H1 (cell line): ENCODE data around the gene WDFY4. TPM values are rescaled to one million over a fixed set of nuclear protein-coding genes. Genes with fewer than 3 reads are reported as not detected.

Experiments used
- CTCF ChIA-PET: fragments of 300-600 bp; sonication (Branson Sonifier 250); formaldehyde crosslinking; loops from one replicate; lab custom pipeline; 2021; ENCODE audit not compliant: partially characterized antibody; lab: Charles Lee
- POLR2A ChIA-PET: fragments of 300-600 bp; sonication (Branson Sonifier 250); formaldehyde crosslinking; loops from one replicate; lab custom pipeline; 2021; ENCODE audit warnings: inconsistent platforms; ENCODE audit not compliant: partially characterized antibody; lab: Charles Lee
- DNase-seq, 2 experiments: peaks; one replicate each; pipeline versions ENCODE4 v3.0.0 to v3.0.0-alpha.2; 2010 to 2022; ENCODE audit warnings: low spot score in 2 of 2, low read depth in 1 of 2, mixed read lengths in 1 of 2
- FAIRE-seq: peaks from 2 replicates; lab custom pipeline; 2011; peaks lifted over from hg19 to GRCh38; lab: Jason Lieb, UNC
- H2AFZ ChIP-seq: 2 replicates; pipeline ENCODE4 v1.8.1; 2012; ENCODE audit warnings: low read length, inconsistent platforms
- H2AK5ac ChIP-seq: 2 replicates; pipeline ENCODE4 v1.6.1; 2013; ENCODE audit warnings: low read depth, low read length
- H2BK120ac ChIP-seq: replicated peaks from 2 replicates; pipeline ENCODE3; 2013; ENCODE audit warnings: low read depth, low read length, inconsistent platforms
- H2BK12ac ChIP-seq: 2 replicates; pipeline ENCODE4 v1.6.1; 2013; ENCODE audit warnings: low read depth, low read length
- H2BK15ac ChIP-seq: 2 replicates; pipeline ENCODE4 v1.6.1; 2013; ENCODE audit warnings: low read length
- H2BK20ac ChIP-seq: 2 replicates; pipeline ENCODE4 v1.6.1; 2013; ENCODE audit warnings: low read length
- H2BK5ac ChIP-seq: 2 replicates; pipeline ENCODE4 v1.6.1; 2013; ENCODE audit warnings: low read depth, low read length
- H3K14ac ChIP-seq: 2 replicates; pipeline ENCODE4 v1.6.1; 2013; ENCODE audit warnings: inconsistent platforms; ENCODE audit not compliant: insufficient read length
- H3K18ac ChIP-seq: 2 replicates; pipeline ENCODE4 v1.6.1; 2013; ENCODE audit warnings: low read length; ENCODE audit errors: extremely low read depth
- H3K23ac ChIP-seq: 2 replicates; pipeline ENCODE4 v1.6.1; 2013; ENCODE audit warnings: inconsistent platforms; ENCODE audit not compliant: insufficient read length
- H3K23me2 ChIP-seq: 2 replicates; pipeline ENCODE4 v1.6.1; 2013; ENCODE audit warnings: low read depth, low read length
- H3K27ac ChIP-seq: 2 replicates; pipeline ENCODE4 v1.6.1; 2011; ENCODE audit warnings: low read depth, low read length, inconsistent platforms
- H3K27me3 ChIP-seq, 4 experiments: replicated peaks in 1 of 4; 1 replicate in 1 of 4; 2 replicates in 3 of 4; pipeline versions ENCODE4 v1.6.1 to v1.8.1; 2011 to 2013; ENCODE audit warnings: low read length in 3 of 4, mild to moderate bottlenecking in 3 of 4, inconsistent platforms in 2 of 4, mixed read lengths in 2 of 4, moderate library complexity in 1 of 4; ENCODE audit not compliant: control insufficient read depth in 3 of 4, insufficient read depth in 3 of 4; ENCODE audit errors: extremely low read depth in 1 of 4
- H3K36me3 ChIP-seq, 4 experiments: 2 replicates each; pipeline versions ENCODE4 v1.6.1 to v1.8.1; 2011 to 2013; ENCODE audit warnings: mild to moderate bottlenecking in 4 of 4, low read length in 3 of 4, moderate library complexity in 2 of 4, control low read depth in 1 of 4, inconsistent platforms in 1 of 4; ENCODE audit not compliant: insufficient read depth in 4 of 4, control insufficient read depth in 2 of 4
- H3K4ac ChIP-seq: replicated peaks from 2 replicates; pipeline ENCODE3; 2013; ENCODE audit warnings: low read length, low read depth, mixed read lengths, inconsistent platforms; ENCODE audit not compliant: insufficient read length
- H3K4me1 ChIP-seq, 4 experiments: replicated peaks in 1 of 4; 1 replicate in 1 of 4; 2 replicates in 3 of 4; pipeline versions ENCODE4 v1.6.1 to v1.8.1; 2011 to 2013; ENCODE audit warnings: low read length in 3 of 4, inconsistent platforms in 2 of 4, mixed read lengths in 1 of 4; ENCODE audit not compliant: insufficient read depth in 4 of 4, control insufficient read depth in 3 of 4
- H3K4me2 ChIP-seq, 2 experiments: 2 replicates each; pipeline versions ENCODE4 v1.6.1 to v1.8.1; 2011 to 2013; ENCODE audit warnings: low read depth in 2 of 2, low read length in 2 of 2, control low read depth in 1 of 2, inconsistent platforms in 1 of 2, mild to moderate bottlenecking in 1 of 2; ENCODE audit not compliant: insufficient read depth in 1 of 2
- H3K4me3 ChIP-seq, 4 experiments: fragments of 200-600, 300-600 bp in 1 of 4; sonication (generic), shearing (Covaris generic), sonication (Bioruptor Twin) in 1 of 4; 2 replicates each; pipeline versions ENCODE4 v1.5.1 to v1.8.1; 2011 to 2016; ENCODE audit warnings: low read length in 4 of 4, low read depth in 3 of 4, control low read depth in 2 of 4, inconsistent platforms in 2 of 4, mild to moderate bottlenecking in 2 of 4, mixed read lengths in 1 of 4, moderate library complexity in 1 of 4; ENCODE audit not compliant: insufficient read depth in 2 of 4; ENCODE audit errors: extremely low read depth in 1 of 4
- H3K56ac ChIP-seq: replicated peaks from 2 replicates; pipeline ENCODE3; 2013; ENCODE audit warnings: low read depth, mild to moderate bottlenecking, mixed read lengths, low read length, inconsistent platforms; ENCODE audit not compliant: insufficient read length
- H3K79me1 ChIP-seq: 2 replicates; pipeline ENCODE4 v1.6.1; 2013; ENCODE audit warnings: low read depth, low read length, control low read depth
- H3K79me2 ChIP-seq, 2 experiments: 2 replicates each; pipeline versions ENCODE4 v1.6.1 to v1.8.1; 2012 to 2013; ENCODE audit warnings: low read length in 2 of 2, mild to moderate bottlenecking in 2 of 2, inconsistent platforms in 1 of 2; ENCODE audit not compliant: insufficient read depth in 2 of 2, control insufficient read depth in 1 of 2
- H3K9ac ChIP-seq, 4 experiments: replicated peaks in 1 of 4; 1 replicate in 1 of 4; 2 replicates in 3 of 4; pipeline versions ENCODE4 v1.6.1 to v1.8.1; 2011 to 2013; ENCODE audit warnings: low read depth in 3 of 4, low read length in 3 of 4, control low read depth in 2 of 4, mild to moderate bottlenecking in 2 of 4, moderate library complexity in 2 of 4, inconsistent platforms in 1 of 4; ENCODE audit errors: extremely low read depth in 1 of 4
- H3K9me3 ChIP-seq, 2 experiments: 2 replicates each; pipeline versions ENCODE4 v1.6.1 to v1.8.1; 2012 to 2013; ENCODE audit warnings: mild to moderate bottlenecking in 2 of 2, moderate library complexity in 2 of 2, control low read depth in 1 of 2, inconsistent platforms in 1 of 2, low read depth in 1 of 2, low read length in 1 of 2, mixed read lengths in 1 of 2; ENCODE audit not compliant: insufficient read depth in 2 of 2
- H4K20me1 ChIP-seq, 2 experiments: replicated peaks in 1 of 2; 2 replicates each; pipeline versions ENCODE3 to v1.8.1; 2011 to 2013; ENCODE audit warnings: inconsistent platforms in 2 of 2, low read length in 2 of 2, mild to moderate bottlenecking in 1 of 2; ENCODE audit not compliant: insufficient read depth in 2 of 2, control insufficient read depth in 1 of 2
- H4K5ac ChIP-seq: 2 replicates; pipeline ENCODE4 v1.6.1; 2013; ENCODE audit warnings: low read length, low read depth, mixed read lengths, inconsistent platforms; ENCODE audit not compliant: insufficient read length
- H4K8ac ChIP-seq: 2 replicates; pipeline ENCODE4 v1.8.0; 2013; ENCODE audit warnings: mild to moderate bottlenecking, moderate library complexity, low read length, inconsistent platforms; ENCODE audit not compliant: insufficient read depth; ENCODE audit errors: extremely low read depth
- H4K91ac ChIP-seq: replicated peaks from 2 replicates; pipeline ENCODE3; 2013; ENCODE audit warnings: low read length, mixed read lengths, inconsistent platforms; ENCODE audit not compliant: insufficient read length
- CBX5 ChIP-seq: fragments of 300-800, 300-1000 bp; sonication (generic); IDR thresholded peaks from 2 replicates; pipeline ENCODE4 v1.7.1; 2016; ENCODE audit warnings: antibody characterized with exemption, low read length, low read depth
- GABPA ChIP-seq: IDR thresholded peaks from 2 replicates; pipeline ENCODE4 v1.6.1; 2011; ENCODE audit warnings: mild to moderate bottlenecking, low read length, moderate library complexity, borderline replicate concordance; ENCODE audit not compliant: insufficient read depth
- HDAC2 ChIP-seq, 2 experiments: fragments of 300-600 bp in 1 of 2; sonication (generic) in 1 of 2; IDR thresholded peaks; 2 replicates each; pipeline ENCODE4 v1.6.1; 2011 to 2012; ENCODE audit warnings: low read depth in 2 of 2, low read length in 2 of 2, mild to moderate bottlenecking in 2 of 2, moderate library complexity in 2 of 2, borderline replicate concordance in 1 of 2, inconsistent platforms in 1 of 2
- JUND ChIP-seq: IDR thresholded peaks from 2 replicates; pipeline ENCODE4 v1.6.1; 2011; ENCODE audit warnings: mild to moderate bottlenecking, improper control_type of control experiment, low read length
- KDM5A ChIP-seq: fragments of 200-600 bp; IDR thresholded peaks from 2 replicates; pipeline ENCODE4 v1.7.1; 2012; ENCODE audit warnings: mild to moderate bottlenecking, low read length, inconsistent platforms, mixed read lengths
- MAFK ChIP-seq: IDR thresholded peaks from 2 replicates; pipeline ENCODE4 v1.6.1; 2012; ENCODE audit warnings: low read depth, mild to moderate bottlenecking, improper control_type of control experiment, low read length
- NRF1 ChIP-seq: IDR thresholded peaks from 2 replicates; pipeline ENCODE4 v1.6.1; 2011; ENCODE audit warnings: mild to moderate bottlenecking, low read depth, low read length, improper control_type of control experiment
- POLR2AphosphoS5 ChIP-seq: IDR thresholded peaks from 2 replicates; pipeline ENCODE4 v1.6.1; 2011; ENCODE audit warnings: low read depth, low read length
- RBBP5 ChIP-seq: IDR thresholded peaks from 2 replicates; pipeline ENCODE4 v1.7.1; 2012; ENCODE audit warnings: low read depth, mild to moderate bottlenecking, inconsistent platforms, low read length, moderate library complexity, borderline replicate concordance
- TAF7 ChIP-seq: optimal IDR thresholded peaks from 2 replicates; pipeline ENCODE3; 2011; ENCODE audit warnings: low read depth, mild to moderate bottlenecking, inconsistent platforms, low read length, moderate library complexity, borderline replicate concordance
- TEAD4 ChIP-seq: IDR thresholded peaks from 2 replicates; pipeline ENCODE4 v1.6.1; 2012; ENCODE audit warnings: low read depth, low read length, inconsistent platforms, mixed read lengths
- ZNF274 ChIP-seq: IDR thresholded peaks from 2 replicates; pipeline ENCODE4 v1.7.0; 2012; ENCODE audit warnings: low read length, borderline replicate concordance; ENCODE audit errors: extremely low read depth
- WGBS, 2 experiments: shearing (Covaris generic) in 1 of 2; methylation state at CpG; one replicate each; pipeline versions ENCODE4 v1.1.6 to v1.1.7; 2013 to 2015; ENCODE audit warnings: low lambda C conversion rate in 2 of 2, mixed read lengths in 2 of 2, inconsistent platforms in 1 of 2, low coverage in 1 of 2, missing lambda C conversion rate in 1 of 2; ENCODE audit not compliant: insufficient replicate concordance in 2 of 2, insufficient coverage in 1 of 2, insufficient read length in 1 of 2; ENCODE audit errors: extremely low coverage in 1 of 2, missing lambda C conversion rate in 1 of 2; 5-methylcytosine and 5-hydroxymethylcytosine counted together
- polyA plus RNA-seq, 7 experiments: library from polyadenylated mRNA; depleted of rRNA in 3 of 7; stranded (reverse) in 5 of 7; unstranded in 2 of 7; fragments of >200 nt in 5 of 7; fragments of 200-250 nt in 2 of 7; gene quantifications; 1 replicate in 5 of 7; 2 replicates in 1 of 7; 4 replicates in 1 of 7; pipeline versions ENCODE4 v1.2.1 to v1.2.3, GENCODE V29; 2011 to 2013; ENCODE audit warnings: missing spikeins in 2 of 7, mixed read lengths in 2 of 7
- total RNA-seq: library from RNA; stranded (reverse); fragmentation: NEBNext Ultra II Directional; extraction: Animal tissue kit (Norgen Biotek cat#: 25700); gene quantifications from 2 replicates; pipeline ENCODE4 v1.2.1, GENCODE V29; 2021
- TF ChIP-seq, protein P1 (sequence below): IDR thresholded peaks from 2 replicates; pipeline ENCODE4 v1.6.1; 2011; ENCODE audit warnings: low read depth, mild to moderate bottlenecking, low read length; ENCODE audit not compliant: insufficient read depth
- TF ChIP-seq, protein P2 (sequence below): IDR thresholded peaks from 2 replicates; pipeline ENCODE4 v1.6.1; 2012; ENCODE audit warnings: inconsistent platforms

WDFY4 gene
- total and polyA plus RNA-seq, 2 of the 8 experiments (the other 6 are each of a cell fraction or from before 2014, with no cell fraction given), result not detected

DNA sequence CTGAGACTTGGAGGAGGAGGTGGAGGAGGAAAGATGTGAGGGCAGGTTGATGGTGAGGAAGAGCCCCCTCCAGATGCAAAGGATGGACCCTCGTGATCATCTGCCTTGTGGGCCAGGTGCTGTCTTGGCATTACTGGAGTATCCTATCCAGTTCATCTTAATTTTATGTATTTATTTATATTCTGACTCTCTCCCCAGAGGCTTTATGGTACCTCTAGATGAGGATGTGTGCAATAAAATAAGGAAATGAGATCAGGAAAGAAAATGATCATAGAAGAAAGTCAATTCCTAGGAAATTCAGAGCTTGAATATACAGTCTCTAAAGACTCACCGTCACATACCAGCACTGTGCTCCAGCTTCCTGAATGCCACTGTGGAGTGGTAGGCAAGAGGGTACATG lies 160.8 kb downstream of the WDFY4 start:
- Histone ChIP-seq H2AFZ (no peak overlapping the region), H2BK5ac (no peak overlapping the region), H4K5ac (no peak overlapping the region), H3K79me2 (no peaks in the 10 kb centered on the region), H4K20me1 (no peaks in the 10 kb centered on the region), H2BK120ac (no peak overlapping the region), H3K4me2 (no peak overlapping the region), H2BK15ac (no peak overlapping the region), H2BK12ac (no peak overlapping the region), H4K91ac (no peak overlapping the region), H3K79me1 (no peaks in the 10 kb centered on the region), H2AK5ac (no peak overlapping the region), H3K27ac (no peak overlapping the region), H3K23ac (no peak overlapping the region), H3K9ac (no peak overlapping the region), H3K4ac (no peak overlapping the region), H3K14ac (no peak overlapping the region), H3K18ac (no peak overlapping the region), H3K56ac (no peak overlapping the region), H3K23me2 (no peaks in the 10 kb centered on the region), H3K36me3 (no peaks in the 10 kb centered on the region), H3K9me3 (no peaks in the 10 kb centered on the region), H3K27me3 (no peaks in the 10 kb centered on the region), H3K4me1 (0 out of 7 replicates have a peak, but pooled peaks cover 0 to 2% (median 0%) of the 10 kb centered on the region in 4 experiments), H4K8ac (no peak overlapping the region), H2BK20ac (no peak overlapping the region), H3K4me3 (no peak overlapping the region)
- DNase-seq, result no peak
- WGBS, 2 experiments, result 90% methylated on average over 2 of the region's 2 CpGs; no CpG with 5 or more reads in 1 of the 2 experiments
- CTCF ChIA-PET, result interaction anchor here (1.2 kb wide), 1 partner anchor 293 kb away, joined by 3 read pairs; no protein-coding TSS in a partner anchor
- FAIRE-seq, result no peak
- POLR2A ChIA-PET, result no interaction called here
- TF ChIP-seq GABPA (no peak), POLR2AphosphoS5 (no peak), JUND (no peak), KDM5A (no peak), RBBP5 (no peak), TAF7 (no peak), CBX5 (no peak), NRF1 (no peak), TEAD4 (no peak), ZNF274 (no peak), HDAC2 (IDR thresholded peaks at IDR 0.05; ENCODE audit: borderline replicate concordance in 1 of 2, low read depth in 2 of 2, low read length in 2 of 2) (no peak), MAFK (no peak)
- TF ChIP-seq, protein P1, sequence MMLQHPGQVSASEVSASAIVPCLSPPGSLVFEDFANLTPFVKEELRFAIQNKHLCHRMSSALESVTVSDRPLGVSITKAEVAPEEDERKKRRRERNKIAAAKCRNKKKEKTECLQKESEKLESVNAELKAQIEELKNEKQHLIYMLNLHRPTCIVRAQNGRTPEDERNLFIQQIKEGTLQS, result no peak
- TF ChIP-seq, protein P2, sequence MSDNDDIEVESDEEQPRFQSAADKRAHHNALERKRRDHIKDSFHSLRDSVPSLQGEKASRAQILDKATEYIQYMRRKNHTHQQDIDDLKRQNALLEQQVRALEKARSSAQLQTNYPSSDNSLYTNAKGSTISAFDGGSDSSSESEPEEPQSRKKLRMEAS, result no peak
